ENCODE data around the gene HS3ST4.

GRCh38 chr16:25817295-25817694 lies 125.5 kb downstream of the HS3ST4 start:
- TF ChIP-seq SIN3A (IDR thresholded peaks at IDR 0.05; ENCODE audit: borderline replicate concordance, insufficient read depth, low read depth, low read length) (no peak), REST (IDR thresholded peaks at IDR 0.05; ENCODE audit: insufficient read depth in 1 of 2, low read depth in 2 of 2, low read length in 1 of 2) (no peak), POLR2AphosphoS5 (IDR thresholded peaks at IDR 0.05; ENCODE audit: low read depth, low read length) (no peak), CTCF (IDR thresholded peaks at IDR 0.05) (no peak)

All from Panc1 (cell line).